ENCODE data around the gene FGD6.
"Not testable (repeated sequence)": the region's sequence is repeated elsewhere in the genome, so short reads cannot be mapped to it uniquely, and the experiment has no call there.

Gene FGD6

DNA sequence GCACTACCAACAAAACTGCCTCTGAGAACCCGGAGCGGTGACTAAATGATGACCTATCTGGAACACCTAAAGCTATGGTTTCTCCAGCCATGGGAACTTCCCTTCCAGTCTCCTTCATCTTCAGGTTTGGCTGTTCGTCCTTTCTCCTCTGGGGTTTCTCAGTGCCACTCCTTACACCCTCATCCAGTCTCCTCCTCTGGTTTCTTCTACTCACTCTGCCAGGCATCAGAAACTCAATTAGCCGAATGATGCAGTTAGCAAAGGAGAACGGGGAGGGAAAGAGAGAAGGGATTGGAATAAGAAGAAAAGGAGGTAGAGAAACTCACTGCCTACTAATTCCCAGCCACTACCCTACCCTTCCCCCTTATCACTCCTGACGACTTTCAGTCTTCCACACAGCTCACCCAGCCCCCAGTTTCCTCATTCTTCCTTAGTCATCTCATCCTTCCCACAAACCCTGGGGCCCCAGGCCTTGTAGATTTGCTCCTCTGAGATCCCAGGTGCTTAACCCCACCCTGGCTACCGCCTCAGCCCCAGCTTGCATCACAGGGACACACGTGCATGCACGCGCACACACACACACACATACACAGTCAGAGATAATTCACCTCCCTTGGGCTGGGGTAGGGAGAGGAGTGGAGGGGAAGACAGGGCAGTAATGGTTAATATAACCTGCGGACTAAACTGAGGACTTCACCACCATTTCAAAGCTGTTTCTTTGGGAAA lies 13.0 kb downstream of the FGD6 start:
- peak; percentile 31 for DNase-seq

DNA sequence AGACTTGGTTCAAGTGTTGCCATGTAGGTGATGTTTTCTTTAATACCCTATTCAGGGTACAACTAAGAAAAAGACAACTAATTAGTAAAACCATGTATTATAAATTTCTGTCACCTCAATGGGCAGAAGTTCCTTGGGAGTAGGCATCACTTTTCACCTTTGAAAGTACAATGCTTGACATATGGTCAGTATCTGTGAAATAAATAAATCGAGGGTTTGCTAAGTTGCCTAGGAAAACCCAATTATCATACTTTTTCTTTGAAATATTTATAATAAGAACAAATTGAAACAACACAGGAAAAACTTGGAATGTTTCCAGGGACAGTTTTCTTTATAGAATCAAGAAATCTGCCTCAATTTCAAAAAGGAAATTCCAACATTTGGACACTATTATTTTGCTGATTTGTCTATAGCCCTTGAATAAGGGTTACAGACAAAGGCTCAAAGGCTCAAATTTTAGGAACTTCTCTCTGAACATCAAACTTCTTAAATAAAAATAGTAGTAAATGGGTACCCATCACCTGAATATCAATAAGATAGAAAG lies 13.7 kb downstream of the FGD6 start:
- DNase-seq = no peak

DNA sequence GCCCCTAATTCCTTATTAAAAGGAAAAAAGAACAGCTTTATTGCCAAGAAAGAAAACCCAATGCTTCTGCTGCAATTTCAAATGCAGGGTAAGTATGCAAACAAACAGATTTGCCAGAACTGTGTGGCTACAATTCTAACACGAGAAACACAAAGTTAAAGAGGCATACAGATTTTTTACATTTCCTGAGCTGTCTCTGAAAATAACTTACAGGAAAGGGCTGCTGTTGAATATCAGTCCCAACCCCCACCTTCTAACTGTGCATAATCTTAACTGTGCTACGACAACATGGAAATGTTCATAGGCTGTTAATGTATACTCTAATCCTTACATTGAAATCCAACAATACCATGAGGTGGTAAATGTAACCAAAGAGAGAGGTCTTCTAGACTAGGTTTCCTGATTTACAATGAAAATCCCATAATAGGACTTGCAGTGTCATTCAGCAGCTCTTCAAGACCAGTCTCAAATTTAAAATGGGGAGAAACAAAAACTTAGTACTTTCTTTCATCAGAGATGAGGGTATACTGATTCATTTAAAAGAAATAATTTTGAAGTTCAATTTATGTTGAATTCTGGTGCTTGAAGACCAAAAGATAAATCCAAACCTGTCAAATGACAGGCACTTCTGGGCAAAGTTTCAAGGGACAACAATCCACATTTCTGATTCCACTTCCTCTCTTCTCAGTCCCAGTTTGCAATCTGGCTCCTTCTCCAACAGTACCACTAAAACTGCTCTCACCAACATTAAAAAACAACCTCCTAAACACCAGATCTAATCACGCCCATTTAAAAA lies 14.4 kb downstream of the FGD6 start:
- DNase-seq = no peak

DNA sequence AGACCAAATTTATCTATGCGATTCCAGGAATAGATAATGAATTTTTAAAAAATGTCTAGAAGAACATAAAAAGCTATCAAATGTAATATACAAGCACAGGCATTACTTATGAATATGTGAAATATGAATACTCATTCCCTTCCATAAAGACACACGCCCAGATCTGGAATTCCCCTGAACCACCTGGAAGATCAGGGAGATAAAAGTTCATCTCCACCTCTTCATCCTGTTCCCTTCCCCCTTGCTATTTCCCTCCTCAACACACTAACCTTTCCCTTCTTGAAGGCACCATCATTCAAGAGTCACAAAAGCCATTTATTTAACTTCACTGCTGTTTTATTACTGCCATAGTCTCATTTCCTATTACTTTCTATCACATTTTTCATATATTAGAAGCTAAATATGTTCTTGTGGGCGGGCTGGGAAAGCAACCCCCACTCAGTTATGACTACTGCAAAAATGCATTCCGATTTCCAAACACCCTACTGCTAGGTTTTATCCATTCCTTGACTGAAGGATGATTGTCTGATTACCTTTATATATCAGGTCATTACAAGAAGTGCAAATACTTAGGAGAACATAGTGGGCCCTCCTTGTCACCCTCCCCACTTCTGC lies 16.1 kb downstream of the FGD6 start:
- DNase-seq = peak; percentile 28

DNA sequence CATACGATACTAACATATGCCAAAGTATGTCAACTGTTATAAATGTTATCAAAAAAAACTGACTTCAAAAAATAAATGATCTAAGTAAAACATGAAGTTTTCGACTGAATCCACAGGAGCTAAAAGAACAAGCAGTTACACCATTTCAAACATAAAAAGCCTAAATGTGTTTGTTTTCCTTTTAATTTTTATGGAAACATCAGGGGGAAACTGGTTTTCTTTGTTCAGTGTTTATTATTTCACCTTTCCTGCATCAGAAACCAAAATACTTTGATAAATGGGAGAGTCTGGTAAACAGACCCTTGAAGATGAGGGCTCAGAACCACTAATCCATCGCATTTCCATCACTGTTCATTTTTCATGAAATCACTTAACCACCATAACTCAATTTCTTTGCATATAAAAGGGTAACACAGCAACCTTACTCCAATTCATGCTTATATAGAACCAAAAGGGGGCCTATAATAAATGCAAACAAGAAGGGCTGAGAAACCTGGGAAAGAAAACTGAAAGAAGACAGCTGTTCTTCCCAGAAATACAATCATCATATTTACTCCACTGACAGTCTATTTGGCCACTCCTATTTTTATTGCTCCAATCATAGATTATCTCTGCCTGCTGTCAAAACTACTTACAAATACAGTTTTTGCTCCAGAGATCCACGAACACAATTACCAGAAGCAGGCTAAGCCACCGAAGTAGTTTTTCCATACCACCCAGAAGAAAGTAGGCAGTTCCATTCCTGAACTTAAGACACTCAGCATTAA lies 17.0 kb downstream of the FGD6 start:
- no peak for DNase-seq

DNA sequence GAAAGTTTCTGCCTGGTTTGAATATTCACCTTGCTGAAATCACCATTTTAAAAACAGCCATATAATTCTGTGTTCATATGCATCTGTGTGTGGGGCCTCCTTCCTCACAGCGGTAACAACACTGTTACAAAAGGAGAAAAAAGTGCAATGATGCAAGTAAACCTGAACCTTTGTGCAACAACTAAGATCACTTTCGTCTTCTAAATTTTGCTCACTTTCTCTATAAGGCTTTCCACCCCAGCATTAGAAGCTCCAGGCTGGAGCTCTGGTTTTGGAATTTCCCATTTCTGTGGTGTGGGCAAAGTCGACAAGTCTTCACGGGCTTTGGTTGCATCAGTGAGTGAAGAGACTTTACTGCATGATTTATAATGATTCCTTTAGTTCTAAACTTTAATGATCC lies 18.4 kb downstream of the FGD6 start:
- no peak for DNase-seq

DNA sequence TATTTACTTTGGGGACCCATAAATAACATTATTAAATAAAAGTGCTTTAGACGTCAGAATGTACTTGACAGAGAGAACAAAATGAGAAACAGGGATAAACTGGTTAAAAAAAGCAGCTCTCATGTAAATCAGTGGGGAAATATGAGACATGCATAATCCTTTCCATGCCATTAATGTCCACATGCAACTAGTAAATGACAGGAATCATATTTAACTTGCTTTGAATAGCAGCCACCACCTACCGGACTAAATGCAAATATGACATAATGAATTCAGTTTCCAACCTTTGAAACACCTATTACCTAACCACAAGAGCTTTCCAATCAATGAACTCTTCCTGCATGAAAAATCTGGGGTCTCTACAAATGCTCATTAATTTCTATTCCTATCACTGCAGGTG lies 19.6 kb downstream of the FGD6 start:
- DNase-seq = no peak

DNA sequence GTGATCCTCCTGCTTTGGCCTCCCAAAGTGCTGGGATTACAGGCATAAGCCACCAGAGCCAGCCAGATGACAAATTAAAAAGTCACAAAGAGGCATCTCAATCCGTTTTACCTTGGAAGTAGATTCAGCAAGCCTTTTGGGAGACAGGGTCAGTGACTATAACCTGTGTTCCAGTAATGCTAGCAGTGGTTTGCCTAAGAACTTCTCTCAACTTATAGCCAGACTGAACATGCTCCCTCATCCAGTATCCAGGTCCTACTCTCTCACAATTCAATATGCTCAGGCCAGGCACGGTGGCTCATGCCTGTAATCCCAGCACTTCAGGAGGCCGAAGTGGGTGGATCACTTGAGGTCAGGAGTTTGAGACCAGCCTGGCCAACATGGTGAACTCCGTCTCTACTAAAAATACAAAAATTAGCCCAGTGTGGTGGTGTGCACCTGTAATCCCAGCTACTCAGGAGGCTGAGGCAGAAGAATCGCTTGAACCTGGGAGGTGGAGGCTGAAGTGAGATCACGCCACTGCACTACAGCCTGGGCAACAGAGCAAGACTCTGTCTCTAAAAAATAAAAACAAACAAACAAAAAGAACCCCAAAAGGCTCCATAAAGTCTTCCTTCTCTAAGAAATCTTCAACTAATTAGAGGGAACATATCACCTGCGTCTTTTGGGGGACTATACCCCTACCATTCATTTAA lies 20.2 kb downstream of the FGD6 start:
- not testable (repeated sequence) for DNase-seq

DNA sequence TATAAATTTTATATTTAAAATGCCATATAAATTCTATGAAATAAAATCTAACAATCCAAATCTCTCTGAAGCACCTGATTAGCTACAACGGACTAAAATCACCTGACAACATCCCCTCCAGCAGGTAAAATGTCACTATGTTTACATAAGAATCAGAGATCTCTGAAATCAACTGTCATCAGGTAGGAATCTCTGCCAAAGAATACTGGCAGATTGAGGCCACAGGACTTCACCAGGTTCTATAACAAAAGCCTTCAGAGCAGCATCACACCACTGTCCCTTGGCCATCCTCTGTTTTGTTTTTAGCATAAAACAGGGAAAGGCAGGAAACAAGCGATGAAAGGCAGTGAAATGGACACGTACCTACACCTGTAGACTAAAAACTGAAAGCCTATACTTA lies 22.1 kb downstream of the FGD6 start:
- no peak for DNase-seq

DNA sequence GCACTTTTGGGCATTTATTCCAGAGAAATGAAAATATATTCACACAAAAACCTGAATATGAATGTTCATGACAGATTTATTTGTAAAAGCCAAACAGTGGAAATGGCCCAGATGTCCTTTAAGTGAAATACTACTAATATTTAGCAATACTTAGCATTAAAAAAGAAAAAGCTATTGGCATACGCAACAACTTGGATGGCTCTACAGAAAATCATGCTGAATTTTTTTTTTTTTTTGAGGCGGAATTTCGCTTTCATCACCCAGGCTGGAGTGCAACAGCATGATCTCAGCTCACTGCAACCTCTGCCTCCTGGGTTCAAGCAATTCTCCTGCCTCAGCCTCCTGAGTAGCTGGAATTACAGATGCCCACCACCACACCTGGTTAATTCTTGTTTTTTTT lies 24.1 kb downstream of the FGD6 start:
- no peak for DNase-seq

DNA sequence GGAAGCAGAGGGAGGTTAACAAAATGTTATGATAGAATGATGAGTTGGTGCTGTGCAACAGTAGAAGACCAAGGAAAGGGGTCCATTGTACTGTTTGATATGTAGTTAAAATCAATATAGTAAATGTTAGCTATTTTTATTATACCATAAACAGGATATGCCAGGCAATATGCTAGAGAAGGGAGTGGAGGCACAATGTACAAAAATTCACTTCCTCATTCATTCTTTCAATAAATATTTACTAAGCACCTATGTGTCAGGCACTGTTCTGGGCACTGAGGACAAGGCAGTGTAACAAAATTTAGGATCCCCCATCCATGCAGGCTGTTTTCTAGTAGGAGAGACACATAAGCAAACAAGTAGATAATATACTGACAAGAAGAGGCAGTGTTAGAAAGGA lies 25.0 kb downstream of the FGD6 start:
- DNase-seq = no peak

DNA sequence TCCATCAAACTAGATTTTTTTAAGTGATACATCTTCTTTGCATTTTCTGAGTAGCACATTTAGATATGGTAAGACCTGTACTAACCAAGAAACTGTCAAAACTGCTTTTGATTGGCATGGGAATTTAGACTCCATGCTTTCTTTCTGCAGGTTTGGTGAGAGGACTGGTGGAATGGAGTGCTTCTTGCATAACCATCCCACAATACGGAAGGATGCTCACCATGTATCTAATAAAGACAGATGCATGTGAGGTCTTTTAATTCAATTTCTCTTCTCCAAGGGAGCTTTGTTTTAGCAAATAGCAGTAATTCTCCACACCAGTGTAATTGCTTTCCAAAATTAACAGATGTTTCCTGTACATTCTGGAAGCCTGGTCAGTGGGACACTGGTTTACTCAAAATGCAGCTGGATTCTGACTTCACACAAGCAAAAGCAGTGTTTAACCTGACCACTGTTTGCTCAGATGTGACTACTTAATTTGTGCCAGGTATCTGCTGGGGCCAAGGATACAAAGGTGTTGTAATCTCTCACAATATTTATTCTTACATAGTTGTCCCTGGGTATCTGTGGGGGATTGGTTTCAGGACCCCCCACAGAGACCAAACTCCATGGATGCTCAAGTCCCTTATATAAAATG lies 26.1 kb downstream of the FGD6 start:
- no peak for DNase-seq

DNA sequence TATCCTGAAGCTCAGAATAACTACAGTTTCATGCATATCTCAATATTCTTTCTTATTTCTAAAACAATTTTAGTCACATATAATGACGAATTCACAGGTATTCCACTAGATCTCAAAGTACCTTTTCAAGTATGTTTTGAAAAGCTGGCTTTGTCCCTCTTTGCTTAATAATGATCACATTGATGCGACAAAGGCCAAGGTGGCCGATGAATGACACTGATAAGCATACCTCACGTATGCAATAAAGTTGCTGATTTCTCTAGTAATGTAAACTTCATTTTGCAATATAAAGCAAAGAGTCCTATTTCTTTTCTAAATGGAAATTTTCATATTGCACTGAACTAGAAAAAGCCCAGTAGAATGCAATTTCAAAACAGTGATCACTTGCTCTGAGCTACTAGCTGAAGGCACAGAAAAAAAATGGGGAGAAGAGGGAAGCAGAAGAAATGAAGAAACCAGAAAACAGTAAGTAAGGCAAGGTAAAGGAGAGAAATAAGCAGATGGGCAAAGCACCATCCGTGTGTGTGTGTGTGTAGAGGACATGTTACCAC lies 29.3 kb downstream of the FGD6 start:
- no peak for DNase-seq

DNA sequence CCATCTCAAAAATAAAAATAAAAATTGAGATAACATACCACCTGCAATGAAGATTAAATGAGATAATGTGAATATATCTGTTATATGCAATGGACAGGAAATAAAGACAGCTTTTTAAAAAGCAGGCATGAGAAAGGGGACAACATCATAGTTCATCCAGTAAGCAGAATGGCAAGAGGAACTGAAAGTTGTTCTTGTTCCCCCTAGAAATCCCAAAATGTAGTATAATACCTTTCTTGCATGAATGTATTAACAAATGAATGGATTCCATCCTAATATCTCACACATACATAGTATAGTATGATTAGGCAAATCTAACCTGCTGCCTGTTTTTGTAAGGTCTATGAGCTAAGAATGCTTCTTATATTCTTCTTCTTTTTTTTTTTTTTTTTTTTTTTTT lies 31.4 kb downstream of the FGD6 start:
- no peak for DNase-seq

DNA sequence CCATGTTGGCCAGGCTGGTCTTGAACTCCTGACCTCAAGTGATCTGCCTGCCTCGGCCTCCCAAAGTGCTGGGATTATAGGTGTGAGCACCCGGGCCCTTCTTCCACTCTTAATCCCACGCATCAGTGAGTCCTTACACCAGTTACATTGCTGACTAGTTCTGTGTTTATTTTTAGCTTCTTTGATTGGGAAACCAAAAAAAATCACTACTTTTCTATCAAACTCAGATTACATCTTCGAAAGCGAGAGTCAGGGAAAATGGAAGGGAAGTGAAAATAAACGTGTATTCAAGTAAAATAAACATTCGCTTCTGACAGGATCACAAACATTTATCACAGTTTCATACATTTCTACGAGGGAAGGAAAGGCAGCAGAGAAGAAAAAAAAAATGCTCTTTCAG lies 32.2 kb downstream of the FGD6 start:
- DNase-seq = no peak

DNA sequence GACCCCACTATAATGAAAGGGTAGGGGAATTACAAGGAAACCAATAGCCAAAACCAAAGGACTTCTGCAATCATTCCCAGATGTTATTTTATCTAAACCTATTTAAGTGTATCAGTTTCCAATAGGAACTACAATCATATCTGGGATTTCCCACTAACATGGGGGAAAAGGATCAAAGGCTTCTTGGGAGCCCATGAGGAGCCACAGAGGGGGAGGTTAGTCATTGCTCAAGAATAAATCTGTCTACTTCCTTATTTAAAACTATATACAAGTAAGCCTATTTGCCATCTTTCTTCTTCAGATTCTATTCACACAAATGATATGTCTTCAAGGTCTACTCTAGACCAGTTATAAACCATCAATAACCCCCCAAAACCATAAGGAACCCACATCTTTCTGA lies 33.1 kb downstream of the FGD6 start:
- peak; percentile 17 for DNase-seq

DNA sequence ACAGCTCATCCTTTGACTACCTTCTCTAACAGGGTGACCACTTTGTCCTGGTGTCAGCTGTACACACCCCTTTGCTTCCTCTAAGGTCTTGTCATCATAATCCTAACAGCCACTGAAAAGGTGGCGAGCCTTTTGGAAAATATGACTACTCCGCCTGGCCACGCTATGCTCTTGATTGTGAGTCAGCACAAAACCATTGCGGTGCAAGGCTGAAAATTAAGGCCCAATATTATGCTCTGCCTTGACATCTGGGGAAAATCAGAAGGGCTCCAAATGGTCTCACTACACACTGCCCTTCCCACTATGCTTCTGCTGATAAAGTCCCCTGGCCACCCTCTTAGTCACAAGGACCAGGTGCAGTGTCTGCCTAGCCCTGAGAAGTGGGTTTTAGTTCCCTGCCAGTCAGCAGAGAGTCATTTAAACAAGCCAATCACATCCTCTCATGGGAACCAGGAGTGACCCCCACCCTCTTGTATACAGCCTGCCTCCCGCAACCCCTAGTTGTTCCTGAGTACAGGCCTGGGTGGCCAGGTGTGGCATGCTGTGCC lies 34.3 kb downstream of the FGD6 start:
- no peak for DNase-seq

DNA sequence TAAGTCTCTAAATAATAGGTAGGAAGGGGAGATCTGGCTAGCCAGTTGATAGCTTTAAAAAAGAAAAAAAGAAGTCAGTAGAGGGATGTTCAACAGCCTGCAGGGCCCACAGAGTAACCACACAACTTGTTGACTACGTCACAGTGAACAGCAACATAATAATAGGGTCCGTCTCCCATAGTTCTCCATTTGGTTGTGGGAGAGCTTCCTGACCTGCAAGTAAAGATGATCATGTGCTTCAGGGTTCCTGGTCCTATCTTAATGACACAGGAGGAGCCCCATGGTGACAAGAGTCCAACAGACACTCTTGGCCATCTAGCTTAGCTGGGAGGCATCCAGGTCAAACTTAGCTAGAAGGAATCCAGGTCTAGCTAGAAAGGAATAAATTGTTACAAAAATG lies 36.2 kb downstream of the FGD6 start:
- DNase-seq = no peak

DNA sequence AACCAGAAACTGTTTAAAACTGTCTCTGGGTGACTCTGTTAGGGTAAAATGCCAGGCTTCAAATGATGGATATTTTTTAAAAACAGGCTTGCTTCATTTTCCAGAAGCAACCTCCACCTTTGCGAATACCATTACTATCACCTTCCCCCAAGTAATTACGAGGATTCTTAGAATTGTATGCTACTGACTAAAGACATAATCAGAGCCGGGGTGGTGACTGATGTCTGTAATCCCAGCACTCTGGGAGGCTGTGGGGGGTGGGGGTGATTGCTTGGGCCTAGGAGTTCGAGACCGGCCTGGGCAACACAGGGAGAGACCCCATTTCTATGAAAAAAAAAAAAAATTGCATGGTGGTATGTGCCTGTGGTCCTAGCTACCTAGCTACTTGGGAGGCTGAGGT lies 38.3 kb downstream of the FGD6 start:
- no peak for DNase-seq

DNA sequence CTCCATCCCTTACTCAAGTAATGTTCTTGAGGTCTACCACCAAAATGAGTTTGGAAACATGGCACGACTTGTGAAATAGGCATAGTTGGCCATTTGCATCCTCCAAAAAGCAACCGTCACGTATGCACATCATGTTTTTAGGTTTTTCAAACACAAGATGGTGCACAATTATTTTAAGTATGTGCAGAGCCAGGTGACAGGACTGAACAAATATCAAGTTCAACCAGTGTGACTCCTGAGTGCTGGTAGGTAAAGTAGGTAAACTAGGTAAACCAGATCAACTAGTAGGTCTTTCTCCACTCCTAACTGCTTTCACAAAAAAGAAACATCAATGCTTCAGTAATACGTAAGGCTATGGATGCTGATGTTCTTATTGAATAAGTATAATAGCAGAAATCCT lies 39.1 kb downstream of the FGD6 start:
- DNase-seq = peak; percentile 21

DNA sequence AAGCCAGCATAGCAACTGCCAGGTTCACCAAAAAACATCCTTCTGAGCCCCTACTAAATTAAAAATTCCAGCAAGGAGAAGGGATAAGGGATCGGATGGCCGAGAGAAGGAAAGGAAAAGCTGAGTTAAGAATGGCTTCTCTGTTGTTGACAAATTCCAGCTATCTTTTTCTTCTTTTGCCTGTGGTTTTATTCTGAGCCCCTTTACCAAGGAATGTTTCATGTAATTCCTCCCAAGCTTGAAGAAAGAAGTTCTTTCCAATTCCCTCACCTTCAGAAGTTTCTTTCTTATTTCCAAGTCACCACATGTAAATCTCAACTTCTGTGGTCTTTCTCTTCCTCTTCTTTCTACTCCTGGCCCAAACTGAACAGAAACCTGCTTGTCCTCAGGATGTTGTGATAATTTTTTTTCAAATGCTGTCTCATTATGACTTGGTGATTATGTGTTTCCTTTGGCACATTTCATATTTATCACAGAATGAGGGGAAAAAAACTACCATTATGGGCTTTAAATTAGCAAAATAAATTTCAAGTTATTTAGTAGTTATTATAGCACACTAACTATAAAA lies 40.0 kb downstream of the FGD6 start:
- DNase-seq = no peak
